Stimulated activated CD8-positive, alpha-beta memory T cell treated with anti-CD3 and anti-CD28 coated beads, Interleukin-7, amount 100 ng/mL, for 4 hours (primary cell): ENCODE results near the gene PTPRZ1.

Experiments used
- DNase-seq, 2 donors: peaks; one replicate each; pipeline ENCODE4 v3.0.0-alpha.2; 2020; ENCODE audit warnings: low read depth in 2 of 2

Gene PTPRZ1

GRCh38 chr7:121872831-121873288 is at the start of gene PTPRZ1:
Gene PTPRZ1, plus strand, starts transcription at chr7:121873161. Its CDS starts 339 bp downstream, at chr7:121873500.
- DNase-seq = no peak

GRCh38 chr7:121824276-121824675 is 48.7 kb upstream of the PTPRZ1 start:
- no peak for DNase-seq

- no peak for DNase-seq
Measured at GRCh38 chr7:121831351-121831750, 41.6 kb upstream of the PTPRZ1 start.

- DNase-seq = no peak
Measured at GRCh38 chr7:121831801-121832200, 41.2 kb upstream of the PTPRZ1 start.

GRCh38 chr7:121832347-121832746 is 40.6 kb upstream of the PTPRZ1 start:
- no peak for DNase-seq

- no peak for DNase-seq
Measured at GRCh38 chr7:121833991-121834390, 39.0 kb upstream of the PTPRZ1 start.

GRCh38 chr7:121837462-121837861 is 35.5 kb upstream of the PTPRZ1 start:
- no peak for DNase-seq

- DNase-seq = no peak
Measured at GRCh38 chr7:121847041-121847440, 25.9 kb upstream of the PTPRZ1 start.

GRCh38 chr7:121853307-121853706 is 19.7 kb upstream of the PTPRZ1 start:
- DNase-seq = no peak

- no peak for DNase-seq
Measured at GRCh38 chr7:121860953-121861352, 12.0 kb upstream of the PTPRZ1 start.

GRCh38 chr7:121862591-121862990 is 10.4 kb upstream of the PTPRZ1 start:
- DNase-seq = no peak

- no peak for DNase-seq
Measured at GRCh38 chr7:121871188-121871587, 1.8 kb upstream of the PTPRZ1 start.

GRCh38 chr7:121873289-121874194 is 581 bp downstream of the PTPRZ1 start:
- DNase-seq = no peak

- DNase-seq = no peak
Measured at GRCh38 chr7:121874298-121874697, 1.3 kb downstream of the PTPRZ1 start.

GRCh38 chr7:121875203-121875602 is 2.2 kb downstream of the PTPRZ1 start:
- DNase-seq = no peak

GRCh38 chr7:121876656-121877500 is 3.9 kb downstream of the PTPRZ1 start:
- DNase-seq = no peak

- no peak for DNase-seq
Measured at GRCh38 chr7:121878918-121879464, 6.0 kb downstream of the PTPRZ1 start.

- DNase-seq = no peak
Measured at GRCh38 chr7:121879544-121879943, 6.6 kb downstream of the PTPRZ1 start.

- DNase-seq = no peak
Measured at GRCh38 chr7:121882731-121883130, 9.8 kb downstream of the PTPRZ1 start.

- no peak for DNase-seq
Measured at GRCh38 chr7:121885166-121885920, 12.4 kb downstream of the PTPRZ1 start.

GRCh38 chr7:121887634-121888033 is 14.7 kb downstream of the PTPRZ1 start:
- DNase-seq = no peak

GRCh38 chr7:121890833-121891232 is 17.9 kb downstream of the PTPRZ1 start:
- DNase-seq = no peak
